HG02852 (cell line): ENCODE measurements around the gene SKI.
"Not testable (repeated sequence)": the region's sequence is repeated elsewhere in the genome, so short reads cannot be mapped to it uniquely, and the experiment has no call there.

Source experiments
- ATAC-seq: cut with Tn5 transposase; IDR thresholded peaks from one replicate; pipeline ENCODE4 v1.9.1; 2021; ENCODE audit warnings: mild to moderate bottlenecking, moderate library complexity; ENCODE audit not compliant: unreplicated experiment

Gene SKI

GRCh38 chr1:2242814-2243725, 15.0 kb downstream of the SKI start:
- ATAC-seq: no peak

- not testable (repeated sequence) for ATAC-seq
Observed at GRCh38 chr1:2247045-2247394, 18.9 kb downstream of the SKI start.

- no peak for ATAC-seq
Observed at GRCh38 chr1:2247760-2248126, 19.6 kb downstream of the SKI start.

GRCh38 chr1:2248127-2248826, 20.2 kb downstream of the SKI start:
- ATAC-seq: no peak

GRCh38 chr1:2248854-2249558, 20.9 kb downstream of the SKI start:
- ATAC-seq: no peak

- no peak for ATAC-seq
Observed at GRCh38 chr1:2249559-2249906, 21.4 kb downstream of the SKI start.

GRCh38 chr1:2250721-2251281, 22.7 kb downstream of the SKI start:
- no peak for ATAC-seq

- ATAC-seq: no peak
Observed at GRCh38 chr1:2251363-2251762, 23.2 kb downstream of the SKI start.

- no peak for ATAC-seq
Observed at GRCh38 chr1:2251786-2252185, 23.7 kb downstream of the SKI start.

- ATAC-seq: no peak
Observed at GRCh38 chr1:2252423-2252822, 24.3 kb downstream of the SKI start.

- ATAC-seq: no peak
Observed at GRCh38 chr1:2253036-2253796, 25.1 kb downstream of the SKI start.

GRCh38 chr1:2253797-2254480, 25.8 kb downstream of the SKI start:
- ATAC-seq: no peak

- ATAC-seq: no peak
Observed at GRCh38 chr1:2255047-2255419, 26.9 kb downstream of the SKI start.

GRCh38 chr1:2255420-2256369, 27.6 kb downstream of the SKI start:
- no peak for ATAC-seq

- ATAC-seq: no peak
Observed at GRCh38 chr1:2256435-2257244, 28.5 kb downstream of the SKI start.

- ATAC-seq: no peak
Observed at GRCh38 chr1:2257245-2257627, 29.1 kb downstream of the SKI start.

- no peak for ATAC-seq
Observed at GRCh38 chr1:2258122-2258681, 30.1 kb downstream of the SKI start.

GRCh38 chr1:2258996-2259395, 30.9 kb downstream of the SKI start:
- no peak for ATAC-seq
